GM20431 (cell line): ENCODE measurements around the gene LIFR.

ENCODE experiments used
- in situ Hi-C: fragments of 300-500 bp; cut with MseI, MboI; formaldehyde crosslinking; loops from one replicate; pipeline ENCODE4 v1.15.0; 2020; ENCODE audit warnings: low sequenced_read_pairs; ENCODE audit not compliant: unreplicated experiment

Gene LIFR

DNA sequence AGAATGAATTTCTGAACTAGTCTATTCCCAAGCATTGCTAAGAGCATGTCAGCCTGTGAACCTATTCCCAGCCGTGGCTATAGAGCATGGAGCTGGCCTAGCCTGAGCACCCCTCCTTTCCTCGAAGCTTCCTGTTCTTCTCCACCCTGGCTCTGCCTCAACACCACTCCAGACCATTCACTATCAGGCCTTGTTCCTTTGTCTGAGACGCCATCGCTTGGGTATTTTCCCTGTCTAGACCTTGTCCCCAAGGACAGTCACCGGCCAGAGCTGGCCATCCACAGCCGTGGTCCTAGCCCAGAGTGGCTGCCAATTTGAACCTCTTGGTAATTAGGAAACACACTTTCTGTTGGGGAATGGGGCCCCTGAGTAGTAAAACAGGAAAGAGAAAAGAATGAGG lies 105.8 kb downstream of the LIFR start:
- in situ Hi-C loops: no loop called here

DNA sequence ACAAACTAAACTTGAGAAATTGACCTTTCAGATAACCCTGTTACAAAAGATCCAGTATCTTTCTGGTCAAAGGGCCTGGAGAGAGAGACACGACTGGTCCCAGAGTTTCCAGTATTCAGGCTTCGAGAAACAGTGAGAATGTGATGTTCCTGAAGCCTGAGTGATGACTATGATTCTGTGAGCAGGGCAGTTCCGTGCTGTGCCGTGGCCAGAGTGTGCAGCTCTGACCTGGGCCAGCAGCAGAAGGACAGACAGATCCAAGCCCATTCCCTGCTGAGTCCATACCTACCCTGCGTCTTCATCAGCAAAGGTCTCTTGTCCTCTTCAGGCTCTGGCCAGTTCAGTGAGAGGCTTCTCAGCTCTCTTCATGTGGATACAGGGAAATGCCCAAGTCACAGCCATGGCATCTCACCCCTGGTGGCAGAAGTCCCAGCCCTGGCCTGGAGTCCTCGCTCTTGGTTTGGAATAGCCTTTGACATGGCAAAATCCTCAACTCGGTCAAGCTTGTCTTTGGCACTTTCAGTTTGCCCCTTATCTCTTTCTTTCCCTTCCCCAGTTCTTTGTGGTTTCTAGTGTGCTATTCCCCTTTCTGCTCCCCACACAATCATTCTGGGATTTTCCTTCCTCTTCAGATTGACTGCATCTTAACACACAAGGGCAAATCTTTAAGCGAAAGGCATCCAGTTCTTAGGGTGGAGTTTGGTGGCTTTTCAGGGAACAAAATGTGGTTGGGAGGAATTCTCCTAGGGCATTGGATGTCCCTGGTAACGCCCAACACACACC lies 107.7 kb downstream of the LIFR start:
- in situ Hi-C loops: loop anchor here (10.0 kb wide), 1 partner anchor 356 kb away; no protein-coding TSS in a partner anchor

DNA sequence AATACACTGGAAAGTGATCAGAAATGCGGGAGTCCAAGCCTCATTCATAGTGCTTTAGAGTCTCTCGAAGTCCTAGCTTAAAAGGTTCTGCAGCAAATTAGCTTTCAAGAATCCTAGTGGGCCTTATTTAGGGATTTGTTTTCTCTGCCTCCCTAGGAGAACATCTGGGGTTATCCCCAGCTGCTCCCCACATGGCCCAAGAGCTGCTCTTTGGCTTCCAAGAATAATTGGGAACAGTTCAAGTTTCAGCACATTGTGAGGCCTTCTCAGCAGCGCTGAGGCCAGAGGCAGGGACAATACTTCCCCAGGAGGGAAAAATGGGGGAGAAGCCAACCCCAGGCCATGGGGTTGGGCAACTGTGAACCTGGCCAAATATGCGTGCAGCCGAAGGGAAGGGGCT lies 108.7 kb downstream of the LIFR start:
- in situ Hi-C loops: loop anchor here (10.0 kb wide), 1 partner anchor 357 kb away; no protein-coding TSS in a partner anchor

DNA sequence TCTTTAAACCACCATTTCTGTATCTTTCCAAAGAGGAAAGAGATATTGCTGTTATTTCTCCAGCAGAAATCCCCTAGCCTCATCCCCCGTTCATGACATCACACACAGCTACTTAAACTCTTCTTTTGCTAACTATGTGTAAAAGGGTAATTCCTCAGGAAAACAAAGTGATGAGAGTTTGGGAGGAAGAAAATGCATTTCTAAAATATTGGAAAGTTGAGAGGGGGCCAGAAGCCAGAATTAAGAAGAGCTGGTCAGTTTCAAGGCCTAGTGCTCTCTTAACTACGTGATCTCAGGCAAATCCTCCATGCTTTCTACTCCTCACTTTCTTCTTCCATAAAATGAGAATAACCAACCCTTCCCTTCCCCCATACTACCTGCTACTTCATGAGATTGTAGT lies 109.4 kb downstream of the LIFR start:
- in situ Hi-C loops: loop anchor here (10.0 kb wide), 1 partner anchor 358 kb away; no protein-coding TSS in a partner anchor

DNA sequence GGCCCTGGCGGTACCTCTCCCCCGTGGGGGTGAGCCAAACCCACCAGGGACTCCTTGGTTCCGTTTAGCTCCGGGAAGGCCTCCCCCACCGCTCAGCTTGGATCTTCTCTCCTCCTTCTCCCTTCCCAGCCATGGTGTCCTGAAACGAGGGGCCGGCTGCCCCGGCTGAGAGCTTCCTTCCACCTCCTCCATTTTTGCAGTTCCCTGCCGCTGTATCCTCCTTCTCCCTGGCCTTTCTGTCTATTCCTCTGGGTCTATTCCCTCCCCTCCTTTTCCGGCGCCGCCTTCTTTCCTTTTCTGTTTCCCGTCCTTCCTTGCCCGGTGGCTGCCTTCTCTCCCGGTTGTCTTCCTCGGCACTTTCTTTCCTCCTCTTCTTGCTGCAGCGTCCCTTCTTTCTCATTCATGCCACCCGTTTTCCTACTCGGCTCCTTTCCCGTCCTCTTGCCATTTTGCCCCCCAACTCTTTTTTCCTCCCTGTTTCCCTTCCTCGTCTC lies 110.4 kb downstream of the LIFR start:
- in situ Hi-C loops: loop anchor here (10.0 kb wide), 1 partner anchor 359 kb away; no protein-coding TSS in a partner anchor

DNA sequence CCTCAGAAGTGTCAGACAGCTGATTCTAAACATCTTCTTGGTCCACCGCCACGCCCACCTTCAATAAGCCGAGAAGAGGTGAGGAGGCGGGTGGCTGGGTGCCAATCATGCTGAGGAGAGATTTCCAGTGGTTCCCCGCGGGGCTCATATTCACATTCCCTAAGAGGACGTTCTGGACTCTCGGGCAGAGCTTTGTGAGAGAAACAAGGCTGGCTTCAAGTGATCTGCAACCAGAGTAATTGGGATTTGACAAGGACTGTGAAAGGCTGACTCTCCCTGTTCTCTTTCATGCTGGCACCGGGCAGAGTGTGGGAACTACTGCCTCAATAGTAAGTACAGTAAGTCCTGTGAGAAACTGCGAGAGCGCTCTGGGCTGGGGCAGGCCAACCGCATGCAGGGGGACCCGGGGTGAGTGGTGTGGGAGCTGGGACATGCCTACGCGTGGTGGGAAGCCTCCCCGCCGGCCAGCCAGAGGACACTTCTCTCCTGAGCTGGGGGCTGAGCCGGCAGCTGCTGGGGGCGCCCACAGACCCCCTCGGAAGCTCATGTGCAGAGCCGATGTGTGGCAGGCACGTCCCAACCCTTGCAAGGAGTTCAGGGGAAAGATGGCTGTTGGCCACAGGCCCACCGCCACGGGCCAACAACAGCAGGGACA lies 110.9 kb downstream of the LIFR start:
- in situ Hi-C loops: loop anchor here (10.0 kb wide), 1 partner anchor 359 kb away; no protein-coding TSS in a partner anchor

DNA sequence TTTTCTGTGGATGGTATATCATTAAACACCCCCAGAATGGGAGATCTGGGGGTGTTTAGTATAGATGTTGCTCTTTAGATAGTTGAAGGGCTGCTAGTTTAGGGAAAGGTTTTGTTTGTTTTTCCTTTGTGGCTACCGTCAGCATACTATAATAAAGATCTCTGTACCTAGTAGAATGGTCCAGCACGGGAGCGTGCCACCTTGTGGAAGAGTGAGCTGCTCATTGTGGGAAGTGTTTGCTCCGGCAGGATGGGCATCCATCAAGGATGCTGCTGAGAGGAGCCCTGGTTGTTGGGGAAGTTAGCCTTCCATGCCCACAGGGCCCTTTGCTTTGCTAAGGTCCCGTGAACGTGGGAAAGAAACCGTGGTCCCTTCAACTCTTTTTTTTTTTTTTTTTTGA lies 113.1 kb downstream of the LIFR start:
- in situ Hi-C loops: loop anchor here (10.0 kb wide), 1 partner anchor 361 kb away; no protein-coding TSS in a partner anchor

DNA sequence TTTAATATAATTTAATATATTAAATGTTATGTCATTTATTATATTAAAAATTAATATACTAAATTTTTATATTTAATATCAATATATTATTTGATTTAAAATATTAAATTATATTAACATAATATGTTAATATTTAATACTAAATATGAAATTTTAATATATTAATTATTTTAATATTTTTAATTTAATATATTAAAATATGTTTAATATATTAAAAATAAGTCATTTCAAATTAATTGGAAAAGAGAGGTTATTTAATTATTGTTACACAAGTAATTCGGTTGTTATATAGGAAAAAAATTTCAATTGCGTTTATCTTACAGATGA lies 114.2 kb downstream of the LIFR start:
- in situ Hi-C loops: loop anchor here (10.0 kb wide), 1 partner anchor 363 kb away; no protein-coding TSS in a partner anchor

DNA sequence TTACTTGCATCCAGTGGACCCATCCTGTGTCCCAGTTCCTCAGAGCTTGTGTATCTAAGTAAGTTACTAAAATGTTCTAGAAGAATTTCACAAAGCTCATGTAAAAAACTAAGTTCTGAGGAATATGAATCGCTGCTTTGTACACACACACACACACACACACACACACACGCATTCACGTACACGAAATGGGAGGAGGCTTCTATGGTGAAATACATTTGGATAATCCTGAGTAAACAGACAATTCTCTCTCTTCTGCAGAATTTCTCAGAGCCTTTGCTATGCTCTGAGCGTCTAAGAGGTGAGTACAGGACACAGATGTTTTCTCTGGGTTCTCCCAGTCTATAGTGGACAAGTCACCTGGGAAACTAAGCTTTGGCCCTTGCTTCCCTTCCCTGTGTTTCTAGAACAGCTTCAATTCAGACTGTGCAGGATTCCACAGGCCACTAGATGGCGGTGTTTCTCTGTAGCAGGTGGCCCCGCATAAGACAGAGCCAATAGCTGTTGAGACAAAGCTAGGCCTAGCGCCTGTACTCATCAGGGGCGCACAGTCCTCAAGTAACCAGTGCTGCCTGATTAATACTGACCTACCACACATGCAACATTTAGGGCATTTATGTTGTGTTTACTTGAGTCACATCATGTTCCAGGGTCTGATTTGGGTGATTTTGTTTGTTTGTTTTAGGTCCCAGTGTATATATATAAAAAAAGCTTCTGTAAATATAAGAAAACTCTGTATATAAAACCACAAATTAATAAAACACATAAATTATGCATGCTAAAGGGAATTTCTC lies 114.8 kb downstream of the LIFR start:
- in situ Hi-C loops: loop anchor here (10.0 kb wide), 1 partner anchor 363 kb away; no protein-coding TSS in a partner anchor

DNA sequence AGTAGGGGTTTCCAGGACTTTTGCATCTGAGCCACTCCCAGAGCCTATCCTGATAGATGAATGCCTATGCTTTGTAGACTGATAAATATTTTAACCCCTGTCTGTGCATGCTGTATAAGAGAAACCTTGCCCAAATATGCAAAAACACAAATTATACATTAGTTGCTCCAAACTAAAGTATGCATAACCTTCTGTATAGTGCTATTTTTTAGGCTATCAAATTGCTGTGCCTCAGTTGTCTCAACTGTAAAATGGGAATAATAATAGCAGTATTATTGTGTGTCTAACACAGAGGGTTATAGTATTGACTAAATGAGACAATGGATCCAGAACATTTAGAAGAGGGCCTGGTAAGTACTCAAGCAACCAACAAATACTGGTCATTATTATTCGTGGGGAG lies 117.7 kb downstream of the LIFR start:
- in situ Hi-C loops: no loop called here

DNA sequence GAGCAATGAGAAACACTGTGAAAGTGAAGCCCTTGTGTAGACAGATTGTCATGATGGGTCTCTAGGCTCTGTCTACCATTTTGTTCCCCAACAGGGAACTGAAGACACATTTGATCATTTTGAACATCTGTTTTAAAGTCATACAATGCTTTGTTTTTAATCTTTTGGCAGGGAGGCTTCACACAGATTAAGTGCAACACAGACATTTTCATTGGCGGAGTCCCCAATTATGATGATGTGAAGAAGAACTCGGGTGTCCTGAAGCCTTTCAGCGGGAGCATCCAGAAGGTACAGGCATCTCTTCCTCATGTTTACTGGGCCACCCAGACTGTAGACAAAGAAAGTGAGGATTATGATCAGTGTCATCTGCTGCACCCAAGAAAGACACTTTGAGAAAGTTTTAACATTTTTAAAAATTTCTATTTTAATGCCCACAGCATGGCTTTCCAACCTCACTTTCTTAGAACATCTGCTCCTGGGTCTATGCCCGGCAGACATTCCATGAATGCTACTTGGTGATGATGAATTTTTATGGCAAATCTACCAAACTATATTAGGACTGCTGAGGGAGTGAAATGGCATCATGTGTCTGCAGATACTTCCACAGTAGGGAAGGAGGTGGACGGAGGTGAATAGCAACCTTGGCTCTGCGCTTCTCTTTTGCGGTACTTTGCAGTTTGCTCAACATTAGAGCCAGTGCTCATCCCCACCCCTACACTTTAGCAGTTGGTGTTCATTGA lies 121.3 kb downstream of the LIFR start:
- in situ Hi-C loops: no loop called here

DNA sequence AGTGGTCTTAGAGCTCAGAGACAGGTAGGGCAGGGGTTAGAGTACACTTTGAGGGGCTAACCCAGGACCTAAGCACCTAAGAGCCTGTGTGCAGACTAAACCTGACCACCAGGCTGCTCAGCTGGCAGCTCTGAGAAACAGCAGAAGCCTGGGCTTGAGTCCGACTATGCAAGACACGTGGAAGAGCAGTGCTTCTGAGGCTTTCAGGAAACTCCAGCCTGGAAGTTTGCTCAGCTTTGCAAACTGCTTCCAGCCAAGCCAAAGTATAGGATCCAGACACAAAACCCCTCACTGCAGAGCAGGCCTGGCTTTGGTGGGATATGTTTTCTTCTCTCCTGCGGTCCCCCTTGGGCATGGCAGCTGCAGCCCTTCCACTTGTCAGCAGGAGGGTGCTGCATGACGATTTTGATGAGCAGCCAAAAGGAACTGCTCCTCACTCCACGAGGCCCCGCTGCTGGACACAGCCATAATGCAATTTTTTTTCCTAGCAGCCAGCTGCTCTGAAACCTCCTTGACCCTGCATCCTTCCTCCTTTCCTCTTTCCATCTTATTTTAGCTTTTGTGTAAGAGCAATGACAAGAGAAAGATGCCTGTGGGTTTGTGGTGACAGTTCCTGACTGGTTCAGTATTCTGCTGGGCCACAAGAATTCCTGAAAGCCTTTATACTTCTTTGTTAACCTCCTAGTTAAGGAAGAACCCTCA lies 123.1 kb downstream of the LIFR start:
- in situ Hi-C loops: no loop called here

DNA sequence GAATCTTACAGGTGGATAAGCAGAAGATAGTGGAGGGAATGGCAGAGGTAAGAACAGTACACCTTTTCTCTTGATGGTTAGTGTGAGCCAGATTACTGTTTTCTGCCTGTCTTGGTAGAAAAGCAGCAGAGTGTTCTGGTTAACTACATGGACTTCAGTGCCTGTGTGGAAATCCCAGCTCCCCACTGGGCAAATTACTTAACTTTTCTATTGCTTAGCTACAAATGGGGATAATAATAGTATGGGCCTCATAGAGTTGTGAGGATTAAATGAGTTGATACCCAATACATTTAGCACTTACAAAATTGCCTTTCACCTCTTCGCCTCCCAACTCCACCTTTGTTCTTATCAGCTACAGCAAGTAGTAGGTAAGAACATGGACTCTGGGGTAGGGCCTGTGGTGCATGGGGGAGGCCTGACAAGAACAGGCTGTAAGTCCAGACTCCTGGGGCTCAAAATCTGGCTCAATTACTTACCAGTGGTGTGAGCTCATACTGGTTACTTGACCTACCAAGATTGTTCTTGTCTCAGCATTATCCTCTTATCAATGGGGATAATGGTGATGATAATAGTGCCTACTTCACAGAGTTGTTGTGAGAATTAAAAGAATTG lies 125.1 kb downstream of the LIFR start:
- in situ Hi-C loops: no loop called here

DNA sequence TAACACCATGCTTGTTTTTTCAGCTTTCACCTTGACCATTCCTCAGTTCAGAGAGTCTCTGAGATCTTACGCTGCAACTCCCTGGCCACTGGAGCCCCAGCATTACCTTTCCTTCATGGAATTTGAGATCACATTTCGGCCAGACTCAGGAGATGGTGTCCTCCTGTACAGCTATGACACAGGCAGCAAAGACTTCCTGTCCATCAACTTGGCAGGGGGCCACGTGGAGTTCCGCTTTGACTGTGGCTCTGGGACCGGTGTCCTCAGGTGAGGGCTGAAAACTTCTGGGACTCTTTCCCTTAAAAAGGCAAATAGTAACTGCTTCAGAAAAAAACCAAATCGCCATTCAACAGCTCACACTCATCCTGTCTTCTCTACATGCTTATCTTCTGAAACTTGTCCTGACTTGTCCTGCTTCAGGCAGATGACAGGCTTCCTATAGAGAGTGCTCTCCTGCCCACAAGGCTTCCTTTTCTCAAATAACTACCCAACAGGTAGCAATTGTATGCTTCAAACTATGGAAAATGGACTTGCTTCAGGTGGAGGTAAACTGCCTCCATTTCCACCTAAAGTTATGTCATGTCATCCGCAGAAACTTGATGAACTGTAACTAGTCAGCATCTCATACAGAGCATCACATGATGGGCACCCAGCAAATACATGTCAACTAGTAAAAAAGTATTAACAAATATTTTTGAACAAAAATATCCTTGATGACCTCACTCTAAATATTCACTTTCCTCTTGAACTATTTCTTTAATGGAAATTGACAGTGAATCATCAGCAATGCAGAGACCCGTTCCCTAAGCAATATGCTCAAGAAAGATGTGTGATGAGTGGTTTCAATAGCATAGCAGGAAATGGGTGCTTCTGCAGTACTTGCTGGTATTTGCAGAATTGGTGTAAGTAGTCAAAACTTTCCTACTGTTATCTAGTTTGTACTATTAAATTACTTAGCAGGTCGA lies 129.2 kb downstream of the LIFR start:
- in situ Hi-C loops: no loop called here

DNA sequence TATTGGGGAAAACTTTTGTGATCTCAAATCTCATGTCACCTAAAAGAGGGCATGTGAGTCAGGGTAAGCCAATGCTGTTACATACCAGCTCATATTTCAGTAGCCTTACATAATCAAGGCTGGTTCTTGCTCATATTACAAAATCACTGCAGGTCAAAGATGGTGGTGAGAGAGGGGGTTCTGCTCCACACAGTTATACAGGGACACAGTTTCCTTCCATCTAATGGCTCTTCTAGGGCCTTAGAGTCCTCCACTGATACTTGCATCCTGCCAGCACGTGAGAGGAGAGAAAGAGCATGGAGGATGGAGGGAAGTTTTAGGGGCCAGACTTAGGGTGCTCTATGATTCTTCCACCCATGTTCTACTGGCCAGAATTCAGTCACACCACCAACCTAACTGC lies 130.0 kb downstream of the LIFR start:
- in situ Hi-C loops: no loop called here
